ENCODE data around the gene NUP43.
"Not testable (repeated sequence)": the region's sequence is repeated elsewhere in the genome, so short reads cannot be mapped to it uniquely, and the experiment has no call there.

DNA sequence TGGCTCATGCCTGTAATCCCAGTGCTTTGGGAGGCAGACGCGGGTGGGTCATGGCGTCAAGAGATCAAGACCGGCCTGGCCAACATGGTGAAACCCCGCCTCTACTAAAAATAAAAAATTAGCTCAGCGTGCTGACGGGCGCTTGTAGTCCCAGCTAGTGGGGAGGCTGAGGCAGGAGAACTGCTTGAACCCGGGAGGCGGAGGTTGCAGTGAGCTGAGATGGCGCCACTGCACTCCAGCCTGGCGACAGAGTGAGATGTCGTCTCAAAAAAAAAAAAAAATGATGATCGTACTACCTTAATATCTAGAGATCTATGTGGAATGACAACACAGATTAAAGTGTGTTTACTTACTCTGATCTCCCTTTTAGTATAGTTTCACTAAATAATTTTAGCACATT, 64.5 kb downstream of the NUP43 start:
- TF ChIP-seq, protein P1, sequence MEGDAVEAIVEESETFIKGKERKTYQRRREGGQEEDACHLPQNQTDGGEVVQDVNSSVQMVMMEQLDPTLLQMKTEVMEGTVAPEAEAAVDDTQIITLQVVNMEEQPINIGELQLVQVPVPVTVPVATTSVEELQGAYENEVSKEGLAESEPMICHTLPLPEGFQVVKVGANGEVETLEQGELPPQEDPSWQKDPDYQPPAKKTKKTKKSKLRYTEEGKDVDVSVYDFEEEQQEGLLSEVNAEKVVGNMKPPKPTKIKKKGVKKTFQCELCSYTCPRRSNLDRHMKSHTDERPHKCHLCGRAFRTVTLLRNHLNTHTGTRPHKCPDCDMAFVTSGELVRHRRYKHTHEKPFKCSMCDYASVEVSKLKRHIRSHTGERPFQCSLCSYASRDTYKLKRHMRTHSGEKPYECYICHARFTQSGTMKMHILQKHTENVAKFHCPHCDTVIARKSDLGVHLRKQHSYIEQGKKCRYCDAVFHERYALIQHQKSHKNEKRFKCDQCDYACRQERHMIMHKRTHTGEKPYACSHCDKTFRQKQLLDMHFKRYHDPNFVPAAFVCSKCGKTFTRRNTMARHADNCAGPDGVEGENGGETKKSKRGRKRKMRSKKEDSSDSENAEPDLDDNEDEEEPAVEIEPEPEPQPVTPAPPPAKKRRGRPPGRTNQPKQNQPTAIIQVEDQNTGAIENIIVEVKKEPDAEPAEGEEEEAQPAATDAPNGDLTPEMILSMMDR (IDR thresholded peaks at IDR 0.05; ENCODE audit: low read depth, low read length), result not testable (repeated sequence)
- not testable (repeated sequence) for TF ChIP-seq EZH2phosphoT487 (IDR thresholded peaks at IDR 0.05; ENCODE audit: low read depth)

Data from OCI-LY3 (cell line).